Endothelial cell of umbilical vein (primary cell): Measurements from ENCODE around the gene SPHK2.

Source experiments
- CTCF ChIP-seq, 2 donors: IDR thresholded peaks; 1 replicate in 1 of 2; 2 replicates in 1 of 2; pipeline ENCODE4 v1.5.1; 2011; ENCODE audit warnings: low read length in 2 of 2, mild to moderate bottlenecking in 2 of 2, moderate library complexity in 2 of 2, control low read depth in 1 of 2, inconsistent platforms in 1 of 2, low read depth in 1 of 2; ENCODE audit not compliant: insufficient read depth in 1 of 2; ENCODE audit errors: extremely low read depth in 1 of 2
- POLR2A ChIP-seq: IDR thresholded peaks from 2 replicates; pipeline ENCODE4 v1.6.1; 2012; ENCODE audit warnings: low read depth, mild to moderate bottlenecking, control low read depth, low read length
- POLR2AphosphoS5 ChIP-seq: IDR thresholded peaks from 2 replicates; pipeline ENCODE4 v1.6.1; 2012; ENCODE audit warnings: low read depth, mild to moderate bottlenecking, control low read depth, low read length, moderate library complexity; ENCODE audit not compliant: insufficient read depth

- TF ChIP-seq POLR2AphosphoS5 (no peak), POLR2A (no peak), CTCF (IDR thresholded peaks at IDR 0.05; ENCODE audit: extremely low read depth in 1 of 2, insufficient read depth in 1 of 2, low read depth in 1 of 2, low read length in 2 of 2) (no peak)
These were observed 22.4 kb upstream of the SPHK2 start for GRCh38 chr19:48596679-48597465.
